GM18511 (cell line): ENCODE results near the gene AUTS2.

Source experiments
- ATAC-seq: cut with Tn5 transposase; IDR thresholded peaks from one replicate; pipeline ENCODE4 v1.9.1; 2021; ENCODE audit warnings: mild to moderate bottlenecking, moderate library complexity; ENCODE audit not compliant: unreplicated experiment

Gene AUTS2

DNA sequence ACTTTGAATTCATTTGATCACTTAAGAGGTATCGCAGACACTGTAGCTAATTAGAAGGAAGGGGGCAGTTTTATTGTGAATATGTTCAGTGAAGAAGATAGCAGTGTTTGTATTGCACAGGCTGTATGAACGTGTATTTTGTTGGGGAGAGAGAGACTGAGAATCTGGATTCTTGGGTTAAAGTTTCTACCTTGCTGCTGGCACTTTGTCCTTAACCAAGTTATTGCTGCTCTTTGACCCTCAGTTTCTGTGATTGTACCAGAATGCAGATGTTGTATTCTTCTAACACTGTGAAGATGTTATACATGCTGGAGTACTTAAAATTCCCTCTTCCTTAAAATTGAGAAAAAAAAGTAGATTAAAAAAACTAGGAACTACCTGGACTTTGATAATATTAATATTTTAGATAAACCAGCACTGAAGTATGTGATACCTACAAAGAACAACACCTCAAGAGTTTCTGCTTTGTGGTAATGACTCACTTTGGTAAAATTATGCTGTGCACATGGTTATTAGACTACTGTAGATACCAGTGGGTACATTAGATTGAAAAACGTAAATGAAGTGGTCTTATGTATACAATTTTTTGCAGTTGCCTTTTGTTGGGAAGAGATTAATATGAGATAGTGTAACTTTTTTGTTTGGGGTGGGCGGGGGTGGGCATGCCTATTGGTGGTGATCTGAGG, 321.3 kb downstream of the AUTS2 start:
- no peak for ATAC-seq

DNA sequence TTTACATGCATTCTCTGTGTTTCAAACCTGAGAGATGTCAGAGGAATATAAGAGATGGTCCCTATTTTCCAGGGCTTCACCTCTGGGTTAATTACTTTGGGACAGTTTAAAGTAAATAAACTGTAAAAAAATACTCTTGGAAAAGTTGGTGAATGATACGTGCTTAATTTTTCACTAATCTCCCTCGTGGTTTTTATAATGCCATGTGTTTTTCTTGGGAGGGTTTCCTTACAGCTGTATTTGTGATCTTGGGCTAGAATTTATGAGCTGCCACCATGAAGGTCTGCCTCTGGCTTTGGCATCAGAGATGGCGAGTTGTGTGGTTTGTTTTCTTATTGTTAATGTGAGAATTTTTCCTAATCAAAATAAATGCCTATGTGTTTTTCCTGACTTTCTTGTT, 322.5 kb downstream of the AUTS2 start:
- ATAC-seq, result no peak

DNA sequence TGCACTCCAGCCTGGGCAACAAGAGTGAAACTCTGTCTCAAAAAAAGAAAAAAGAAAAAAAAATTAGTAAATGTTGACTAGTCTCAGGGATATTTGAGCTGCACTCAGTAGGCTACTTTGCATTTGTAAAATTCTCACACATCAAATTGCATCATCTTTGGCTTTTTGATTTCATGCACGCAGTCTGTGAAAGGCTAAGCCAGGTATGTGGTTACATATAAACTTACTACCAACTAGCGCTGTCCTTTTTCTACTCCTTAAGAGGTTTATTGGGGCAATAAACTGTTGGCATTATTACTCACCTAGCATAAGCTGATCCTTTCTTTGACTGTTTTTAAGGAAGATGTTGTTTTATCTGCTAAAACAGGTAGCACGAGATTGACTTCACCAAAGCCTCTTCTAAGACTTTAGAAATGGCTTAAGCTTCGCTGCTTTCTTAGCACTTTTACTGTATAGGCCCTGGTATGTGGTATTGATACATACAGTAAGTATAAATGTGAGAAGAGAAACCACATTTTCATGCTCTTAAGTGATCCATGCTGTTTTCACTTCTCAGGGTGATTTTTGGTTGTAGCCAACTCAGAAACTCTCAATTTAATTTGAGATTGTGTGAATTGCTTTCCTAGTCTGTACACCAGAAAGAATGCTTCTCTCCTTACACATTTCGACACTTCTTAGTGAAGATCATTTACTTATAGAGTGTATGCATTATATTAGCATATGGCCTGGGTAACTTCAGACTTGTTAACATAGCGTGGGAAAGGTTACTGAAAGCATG, 323.9 kb downstream of the AUTS2 start:
- peak; percentile 84 for ATAC-seq

DNA sequence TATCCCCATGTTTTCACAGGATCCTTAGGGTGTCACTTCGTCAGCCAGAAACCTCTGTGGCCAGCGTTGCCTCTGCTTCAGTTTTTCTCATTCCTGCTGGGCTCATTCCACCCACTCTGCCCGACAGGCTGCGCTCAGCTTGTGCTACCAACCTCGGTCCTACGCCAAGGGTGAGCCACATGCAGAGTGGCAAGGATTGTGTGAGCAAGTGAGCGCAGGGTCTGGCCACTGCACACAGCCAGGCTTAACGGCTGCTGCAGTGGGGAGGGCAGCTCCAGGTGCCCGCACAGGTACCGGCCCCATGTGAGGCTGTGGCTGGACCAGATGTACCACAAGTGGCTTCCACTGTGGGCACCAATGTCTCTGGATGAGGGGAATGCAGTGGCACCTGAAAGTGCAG, 329.2 kb downstream of the AUTS2 start:
- ATAC-seq, result no peak

DNA sequence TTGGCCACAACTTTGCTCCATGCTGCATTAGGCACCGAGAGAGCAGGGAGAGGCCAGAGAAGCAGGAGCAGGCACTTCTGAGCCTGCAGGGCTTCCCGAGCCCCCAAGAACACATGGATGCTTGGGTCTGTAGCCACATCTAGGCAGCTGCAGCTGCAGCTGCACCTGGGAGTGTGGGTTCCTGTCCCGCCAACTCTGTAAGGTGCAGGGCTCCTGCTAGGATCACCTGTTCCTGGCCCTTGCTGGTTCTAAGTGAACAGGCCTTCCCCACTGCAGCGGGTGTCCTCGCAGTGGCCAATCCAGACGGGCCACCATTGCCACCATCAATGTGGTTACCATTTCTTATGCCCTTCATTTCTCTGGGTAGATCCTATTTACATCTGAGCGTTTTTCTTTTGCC, 330.3 kb downstream of the AUTS2 start:
- ATAC-seq, result no peak

DNA sequence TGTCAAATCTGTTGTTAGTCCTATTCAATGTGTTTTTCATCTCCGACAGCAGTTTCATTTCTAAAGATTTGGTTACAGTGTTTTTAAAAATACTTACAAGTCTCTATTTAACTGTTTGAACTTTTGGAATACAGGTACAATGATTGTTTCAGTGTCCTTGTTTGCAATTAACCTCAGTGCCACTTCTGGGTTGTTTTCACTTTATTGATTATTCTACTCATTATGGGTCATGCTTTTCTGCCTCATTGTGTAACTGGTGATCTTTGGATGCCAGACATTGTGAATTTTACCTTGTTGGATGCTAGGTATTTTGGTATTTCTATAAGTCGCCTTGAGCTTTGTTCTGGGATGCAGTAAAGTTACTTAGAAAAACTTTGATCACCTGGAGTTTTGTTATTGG, 331.3 kb downstream of the AUTS2 start:
- no peak for ATAC-seq

DNA sequence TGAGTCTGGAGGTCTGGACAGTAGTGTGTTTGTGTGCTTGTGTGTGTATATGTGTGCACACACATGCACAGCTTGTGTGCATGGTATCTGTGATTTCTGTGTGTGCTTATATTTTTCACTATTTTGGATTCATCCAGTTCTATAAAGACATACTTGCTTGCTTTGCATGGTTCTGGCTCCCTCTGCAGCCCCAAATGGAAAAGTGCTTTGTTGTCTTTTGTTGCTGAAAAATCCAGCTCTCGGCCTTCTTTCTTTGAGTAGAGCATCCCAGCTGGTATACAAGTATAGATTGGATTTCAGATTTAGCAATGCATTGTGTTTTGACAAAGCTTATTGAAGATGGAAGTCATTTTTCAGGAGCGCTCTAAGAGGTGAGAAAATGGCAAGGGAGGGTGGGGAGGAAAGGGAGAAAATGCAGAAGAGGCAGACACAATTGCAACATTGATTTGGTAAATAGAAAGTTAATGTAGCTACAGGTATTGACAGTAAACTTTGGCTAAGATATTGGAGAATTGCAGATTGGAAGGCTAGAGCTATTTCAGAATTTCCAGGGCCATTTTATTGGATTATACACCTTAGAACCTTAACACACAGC, 333.9 kb downstream of the AUTS2 start:
- no peak for ATAC-seq

DNA sequence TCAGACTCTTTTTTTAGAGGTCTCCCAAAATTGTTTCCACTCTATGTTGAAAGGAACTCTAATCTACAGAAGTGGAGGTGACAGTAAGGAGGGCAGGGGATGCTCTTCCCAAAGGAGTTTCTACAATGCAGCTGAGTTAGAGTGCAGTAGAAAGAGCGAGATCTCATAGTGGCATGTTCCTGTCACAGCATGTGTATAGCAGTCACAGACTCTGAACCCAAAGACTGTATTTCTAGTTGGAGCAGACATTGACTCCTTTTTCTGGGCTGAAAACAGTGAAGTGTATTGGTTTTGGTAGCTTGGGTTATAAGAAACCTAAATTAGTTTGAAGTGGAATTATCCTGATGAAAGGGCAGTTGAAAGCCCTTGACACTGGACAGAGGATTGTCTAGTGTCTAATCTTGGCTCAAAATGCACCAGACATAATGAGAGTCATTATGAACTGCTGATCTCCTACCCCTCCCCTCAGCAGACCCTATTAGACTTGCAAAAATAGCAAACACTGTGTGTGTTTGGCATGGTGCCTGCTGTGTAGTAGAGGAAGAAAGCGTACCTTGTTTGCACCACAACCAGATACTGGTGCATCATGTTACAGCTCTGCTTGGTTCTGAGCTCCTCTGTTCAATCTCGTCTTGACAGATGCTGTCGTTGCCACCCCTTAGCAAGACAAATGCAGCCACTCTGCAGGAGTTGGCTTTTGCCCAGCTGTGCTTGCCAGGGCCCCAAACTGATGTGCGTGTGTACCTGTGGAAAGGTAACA, 336.0 kb downstream of the AUTS2 start:
- no peak for ATAC-seq

DNA sequence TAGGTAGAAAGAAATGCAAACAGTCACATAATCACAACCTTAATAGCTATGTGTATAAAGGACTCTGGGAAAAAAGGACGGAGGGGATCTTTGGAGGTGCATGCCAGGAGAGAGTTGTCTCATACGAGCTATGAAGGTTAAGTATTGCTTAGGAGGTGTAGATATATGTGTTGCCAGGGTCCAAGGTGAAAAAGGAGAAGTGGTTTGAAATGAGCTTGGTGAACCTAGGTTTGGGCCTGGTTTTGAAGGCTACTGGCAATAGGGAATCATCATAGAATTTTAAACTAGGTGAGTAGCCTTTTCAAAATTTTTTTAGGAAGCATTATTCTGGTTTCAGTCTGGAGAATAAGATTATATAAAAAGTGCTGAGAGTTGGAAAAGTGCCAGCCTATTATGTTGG, 336.8 kb downstream of the AUTS2 start:
- no peak for ATAC-seq

DNA sequence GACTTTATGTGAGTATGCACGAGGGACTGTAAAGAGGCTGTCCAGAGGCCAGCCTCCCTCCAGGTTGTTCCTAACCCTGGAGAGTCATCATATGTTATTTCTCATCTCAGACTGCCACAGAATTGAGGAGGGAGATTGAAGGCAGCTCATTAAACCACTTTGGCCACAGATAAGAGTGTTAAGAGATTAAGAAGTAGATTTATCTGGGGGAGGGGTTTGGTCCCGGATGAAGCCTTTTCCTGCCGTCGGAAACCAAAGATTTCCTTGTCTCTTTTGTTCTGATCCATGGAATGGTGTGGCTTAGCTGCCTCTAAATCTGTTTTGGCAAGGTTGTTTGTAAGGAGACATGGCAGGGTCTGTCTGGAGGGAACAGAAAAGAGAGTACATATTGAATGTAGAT, 338.8 kb downstream of the AUTS2 start:
- ATAC-seq, result no peak

DNA sequence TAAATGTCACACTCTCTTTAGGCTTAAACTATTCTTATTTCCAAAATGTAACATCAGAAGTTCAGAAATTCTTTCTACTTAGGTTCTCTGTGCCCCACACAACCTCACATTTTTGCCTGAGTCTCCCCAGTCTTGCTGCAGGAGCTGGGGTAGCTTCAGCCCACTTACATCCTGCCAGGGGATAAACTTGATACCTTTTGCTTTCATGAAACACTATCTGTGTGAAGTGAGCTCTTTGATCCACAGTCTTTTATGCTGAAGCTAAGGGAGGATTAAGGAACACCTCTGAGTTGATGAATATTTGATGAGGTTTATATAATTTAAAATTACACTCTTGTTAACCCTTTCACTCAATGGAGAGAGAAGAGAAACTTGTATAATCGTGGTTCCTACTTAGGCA, 341.0 kb downstream of the AUTS2 start:
- ATAC-seq, result no peak

DNA sequence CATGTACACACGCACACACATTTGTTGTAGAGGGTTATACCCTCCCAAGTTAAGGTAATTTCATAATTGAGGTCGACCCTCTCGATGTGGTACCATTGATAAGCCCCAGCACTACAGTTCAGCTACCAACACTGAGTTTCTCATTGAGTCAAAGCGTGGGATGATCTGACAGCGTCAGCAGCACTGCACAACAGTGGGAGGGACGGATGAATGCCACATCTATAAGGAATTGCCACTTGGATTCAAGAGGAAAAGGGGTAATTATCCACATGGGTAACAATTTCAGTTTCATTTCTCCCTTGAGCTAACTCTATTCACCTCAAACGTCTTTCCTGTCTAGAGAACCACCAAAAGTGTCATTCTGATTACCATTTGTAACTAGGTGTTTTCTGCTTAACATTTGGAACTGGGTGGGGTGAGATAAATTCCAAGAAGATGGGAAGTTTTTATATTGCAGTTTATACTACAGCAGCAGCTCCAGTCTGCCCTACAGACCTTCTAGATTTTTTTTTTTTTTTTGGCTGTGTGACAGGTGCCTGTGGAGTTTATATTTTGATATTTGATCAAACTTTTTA, 342.9 kb downstream of the AUTS2 start:
- no peak for ATAC-seq

DNA sequence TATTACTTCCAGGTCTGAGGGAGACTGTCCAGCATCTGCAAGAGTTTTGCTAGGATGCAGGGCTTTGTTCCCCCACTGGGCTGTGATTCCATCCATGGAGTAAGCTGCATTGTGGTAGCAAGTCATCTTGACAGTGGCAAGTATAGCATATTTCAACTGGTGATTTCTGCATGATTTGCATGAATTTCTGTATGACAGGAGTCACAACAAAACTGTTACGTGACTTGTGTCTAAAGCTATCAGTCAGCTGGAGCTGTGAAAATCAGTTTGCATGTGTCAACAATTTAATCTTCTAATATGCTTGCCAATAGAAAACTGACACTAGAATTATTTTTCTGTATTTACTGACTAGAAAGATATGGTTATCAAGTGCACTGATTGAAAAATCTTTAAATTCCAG, 344.3 kb downstream of the AUTS2 start:
- no peak for ATAC-seq

DNA sequence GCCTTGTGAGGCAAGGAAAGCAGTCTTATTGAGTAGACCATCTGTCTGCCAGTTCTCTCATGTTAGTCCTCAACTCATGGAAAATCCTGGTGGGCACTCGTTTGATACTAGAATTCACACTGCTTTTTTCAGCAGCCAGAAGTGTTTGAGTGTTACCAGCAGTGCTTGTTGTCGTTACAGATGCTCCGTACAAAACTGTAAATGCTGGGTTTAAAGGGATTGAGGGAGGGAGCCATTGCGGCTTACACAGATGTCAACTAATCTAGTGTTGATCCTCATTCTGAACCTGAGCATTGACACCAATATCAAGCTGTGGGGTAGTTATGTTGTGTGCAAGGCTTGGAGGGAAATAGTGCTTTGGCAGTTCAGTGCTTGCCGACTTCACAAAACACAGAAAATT, 348.6 kb downstream of the AUTS2 start:
- no peak for ATAC-seq

DNA sequence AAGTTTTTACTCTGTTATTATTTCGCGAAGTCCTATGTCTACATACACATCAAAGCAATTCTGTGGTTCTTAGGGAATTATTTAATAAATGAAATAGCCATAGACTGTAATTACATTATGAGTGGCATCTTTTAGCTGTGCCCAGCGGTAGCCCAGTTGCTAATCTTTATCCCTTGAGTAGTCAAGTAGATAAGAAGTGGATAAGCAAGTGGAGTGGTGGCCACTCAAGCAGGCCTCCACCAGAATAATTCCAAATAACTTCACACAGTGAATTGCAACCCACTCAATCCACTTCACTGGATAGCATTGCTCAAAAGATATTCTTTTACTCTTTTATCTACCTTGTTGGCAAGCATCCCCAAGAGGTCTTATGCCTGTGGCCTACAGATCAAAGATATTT, 349.7 kb downstream of the AUTS2 start:
- no peak for ATAC-seq

DNA sequence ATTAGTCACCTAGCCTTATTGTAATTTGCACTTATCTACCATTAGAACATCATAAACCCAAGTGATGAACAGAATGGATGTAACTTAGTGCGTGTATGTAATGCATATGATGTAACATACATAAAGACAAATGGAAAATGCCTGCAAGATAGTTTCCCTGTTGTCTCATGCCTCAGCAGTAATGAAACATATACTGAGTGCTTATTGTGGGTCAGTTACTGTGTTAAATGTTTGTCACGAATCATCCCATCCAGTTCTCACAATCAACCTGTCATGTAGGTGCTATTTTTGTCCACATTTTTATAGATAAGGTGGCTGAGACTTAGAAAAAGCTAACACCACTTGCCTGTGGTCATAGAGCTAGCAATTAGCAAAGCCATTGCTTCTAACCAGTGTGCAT, 350.8 kb downstream of the AUTS2 start:
- ATAC-seq, result no peak

DNA sequence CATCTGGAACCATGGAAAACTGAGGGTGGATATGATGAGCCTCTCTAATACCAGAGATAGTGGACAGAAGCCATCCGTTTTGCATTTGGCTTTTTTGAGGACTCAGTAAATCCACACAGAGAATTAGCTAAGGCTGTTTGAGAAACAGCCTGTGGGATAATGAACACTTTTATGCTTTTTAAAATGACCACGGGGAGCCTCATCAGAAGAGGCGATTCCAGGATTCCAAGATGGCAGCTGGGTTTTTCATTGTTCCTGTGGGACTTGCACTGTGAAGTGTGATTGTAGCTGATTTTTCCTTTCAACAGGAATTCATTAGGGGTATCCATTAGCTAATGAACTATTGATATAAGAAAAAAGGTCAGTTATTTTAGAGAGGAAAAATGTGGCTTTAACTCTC, 353.2 kb downstream of the AUTS2 start:
- no peak for ATAC-seq

DNA sequence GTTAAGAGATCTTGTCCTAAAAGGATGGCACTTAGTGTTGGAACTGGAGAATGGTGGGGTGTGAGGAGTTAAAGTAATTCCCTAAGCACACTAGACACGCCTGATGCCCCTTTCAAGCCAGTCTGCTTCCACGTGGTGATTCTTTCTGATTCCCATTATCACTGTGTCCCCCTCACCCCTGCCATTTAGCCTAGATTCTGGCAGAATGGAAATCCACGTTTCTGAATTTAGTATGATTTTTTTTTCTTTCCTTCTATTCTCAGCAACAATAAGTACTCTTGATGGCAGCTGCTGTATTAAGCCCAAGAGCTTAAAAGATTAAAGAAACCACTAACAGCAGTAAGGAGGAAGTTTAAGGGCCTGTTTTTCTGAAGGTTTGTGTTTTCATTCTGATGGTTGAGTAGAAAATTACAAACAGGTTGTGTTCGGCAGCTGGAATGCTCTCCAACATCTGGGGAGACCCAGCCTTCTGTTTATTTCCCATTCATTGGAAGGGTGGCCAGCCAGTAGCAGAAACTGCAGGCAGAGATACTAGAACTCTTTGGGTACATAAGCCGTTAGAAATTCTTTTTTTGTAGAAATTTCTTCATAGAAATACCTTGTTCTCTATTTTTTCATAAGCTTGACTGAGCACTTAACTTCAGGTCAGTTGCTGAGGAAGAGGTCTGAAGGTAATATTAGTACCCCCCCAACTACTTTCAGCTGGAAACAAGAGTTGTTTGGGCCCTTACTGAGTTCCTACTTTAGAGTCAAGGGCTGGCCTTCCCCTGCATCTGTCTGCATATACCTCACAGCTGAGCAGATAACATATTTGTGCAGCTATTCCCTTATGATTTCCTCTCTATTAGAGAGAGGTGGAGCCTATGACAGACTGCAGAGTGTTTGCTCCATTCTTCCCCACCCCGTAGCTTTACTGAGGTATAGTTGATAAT, 355.1 kb downstream of the AUTS2 start:
- ATAC-seq, result no peak

DNA sequence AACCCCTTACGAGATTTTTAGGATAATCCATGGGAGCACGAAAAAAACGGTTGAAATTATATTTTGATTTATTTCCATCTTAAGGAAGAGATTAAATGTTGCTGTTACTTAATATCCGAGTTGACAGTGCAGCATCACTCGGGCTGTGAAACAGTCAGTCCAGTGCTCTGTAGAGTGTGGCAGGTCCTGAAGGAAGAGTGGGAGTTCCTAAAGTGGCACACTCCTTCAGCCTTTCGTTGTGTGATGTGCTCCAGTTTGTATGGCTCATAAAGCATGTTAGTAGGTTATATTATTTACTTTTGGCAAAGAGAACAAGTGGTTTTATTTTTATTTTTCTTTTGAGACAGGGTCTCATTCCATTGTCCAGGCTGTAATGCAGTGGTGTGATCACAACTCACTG, 358.3 kb downstream of the AUTS2 start:
- no peak for ATAC-seq

DNA sequence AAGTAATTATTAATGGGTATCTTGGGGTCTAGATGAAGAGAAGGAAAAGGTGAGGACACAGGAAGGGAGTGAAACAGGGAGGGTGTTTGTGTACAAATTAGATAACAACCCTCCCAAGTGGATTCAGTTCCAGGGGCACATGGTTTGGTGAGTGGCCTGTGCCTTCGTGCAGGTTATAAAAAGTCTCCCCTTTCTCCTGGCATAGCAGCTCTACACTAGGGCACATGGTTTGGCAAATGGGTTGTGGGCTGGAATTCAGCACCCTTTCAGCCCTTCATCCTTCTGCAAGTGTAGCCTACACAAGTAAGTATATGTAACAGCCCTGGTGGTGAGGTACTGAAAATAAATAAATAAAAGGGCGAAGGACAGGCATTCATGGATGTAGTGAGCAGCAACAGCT, 359.4 kb downstream of the AUTS2 start:
- no peak for ATAC-seq
